GM19324 (cell line): ENCODE data around the gene RNASE9.
"Not testable (repeated sequence)": the region's sequence is repeated elsewhere in the genome, so short reads cannot be mapped to it uniquely, and the experiment has no call there.

Experiments used
- ATAC-seq: cut with Tn5 transposase; IDR thresholded peaks from one replicate; pipeline ENCODE4 v1.9.1; 2021; ENCODE audit warnings: mild to moderate bottlenecking, moderate library complexity; ENCODE audit not compliant: unreplicated experiment, low FRiP score

Gene RNASE9

DNA sequence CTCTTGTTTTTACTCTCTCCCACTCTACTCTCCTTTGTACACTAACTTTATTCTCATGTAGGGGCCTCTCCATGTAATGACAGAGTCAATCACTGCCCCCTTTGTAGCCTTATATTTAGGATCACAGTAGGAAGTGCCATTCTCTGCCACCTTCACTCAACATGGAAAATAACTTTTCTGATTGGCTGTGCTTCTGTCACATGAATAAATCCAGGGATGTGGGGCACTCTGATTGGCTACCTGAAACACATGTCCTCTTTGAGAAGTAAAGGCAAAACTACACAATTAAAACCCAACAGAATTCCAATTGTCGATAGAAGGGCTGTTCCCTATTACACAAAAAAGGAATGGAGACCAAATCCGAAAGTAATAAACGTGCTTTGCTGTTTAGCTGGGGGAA, at the start of gene RNASE9:
TSS of gene RNASE9 (minus strand) at position 87 of the 400 bp plus-strand sequence.
- no peak for ATAC-seq

DNA sequence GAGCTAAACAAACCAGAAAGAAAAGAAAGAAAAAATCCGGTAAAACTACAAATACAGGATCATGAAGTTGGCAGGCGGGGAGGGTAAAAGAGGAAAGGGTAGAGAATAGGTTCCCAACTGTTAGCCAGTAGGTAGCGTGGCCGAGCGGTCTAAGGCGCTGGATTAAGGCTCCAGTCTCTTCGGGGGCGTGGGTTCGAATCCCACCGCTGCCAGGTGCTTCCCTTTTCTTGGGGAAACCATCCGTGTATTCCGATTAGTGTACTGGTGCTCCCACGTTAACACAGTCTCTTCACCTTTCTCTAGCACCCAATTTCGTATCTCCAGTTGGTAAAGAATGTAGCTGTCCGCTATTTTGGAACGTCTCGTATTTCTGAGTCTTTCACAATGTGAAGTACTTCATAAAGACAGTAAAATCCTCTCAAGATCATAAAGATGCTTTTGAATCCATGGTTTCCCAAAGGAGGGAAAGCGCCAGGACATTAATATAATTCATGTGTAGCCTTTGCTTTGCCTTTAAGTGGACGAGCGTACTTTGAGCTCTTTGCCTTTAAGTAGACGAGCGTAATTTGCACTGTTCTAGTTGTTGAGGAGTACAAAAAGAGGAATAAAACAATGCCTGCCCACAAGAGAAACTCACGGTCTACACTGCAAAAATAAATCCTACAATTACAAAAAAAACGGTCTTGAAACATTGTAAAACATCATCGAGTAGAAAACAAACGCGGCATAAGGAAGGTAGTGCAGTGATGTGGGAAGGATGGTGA, 49.3 kb upstream of the RNASE9 start:
- ATAC-seq: no peak

DNA sequence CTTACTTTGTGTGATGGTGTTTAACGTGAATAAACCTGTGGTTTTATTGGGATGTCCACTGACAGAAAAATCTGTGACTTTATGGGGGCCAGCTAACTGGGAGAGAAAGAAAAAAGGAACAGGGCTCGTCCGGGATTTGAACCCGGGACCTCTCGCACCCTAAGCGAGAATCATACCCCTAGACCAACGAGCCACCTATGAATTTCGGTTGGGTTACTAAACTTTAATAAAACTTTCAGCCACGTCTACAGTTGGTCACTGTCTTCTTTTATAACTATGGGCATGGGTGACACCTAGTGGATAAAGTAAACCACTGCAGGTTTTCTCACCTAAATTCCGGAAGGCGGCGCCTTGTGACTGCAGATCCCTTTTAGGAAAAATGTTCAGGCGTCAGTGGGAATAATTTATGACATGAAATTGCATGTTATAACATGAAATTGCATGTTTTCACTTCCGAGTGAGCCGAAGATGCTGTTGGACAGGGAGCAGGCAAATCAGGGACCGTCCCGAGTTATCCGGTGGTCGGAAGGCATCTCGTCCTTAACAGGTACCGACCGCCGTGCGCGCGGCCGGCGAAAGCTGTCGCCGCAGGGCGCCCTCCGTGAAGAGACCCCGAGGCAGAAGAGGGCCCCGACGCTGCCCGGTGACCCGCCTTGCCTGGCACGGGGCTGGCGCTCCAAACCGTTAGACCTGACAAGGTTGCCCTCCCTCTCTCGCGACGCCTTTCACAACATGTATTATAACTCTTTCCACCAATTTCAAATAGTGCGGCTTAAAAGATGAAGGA, 48.6 kb upstream of the RNASE9 start:
- ATAC-seq: peak; percentile 22

DNA sequence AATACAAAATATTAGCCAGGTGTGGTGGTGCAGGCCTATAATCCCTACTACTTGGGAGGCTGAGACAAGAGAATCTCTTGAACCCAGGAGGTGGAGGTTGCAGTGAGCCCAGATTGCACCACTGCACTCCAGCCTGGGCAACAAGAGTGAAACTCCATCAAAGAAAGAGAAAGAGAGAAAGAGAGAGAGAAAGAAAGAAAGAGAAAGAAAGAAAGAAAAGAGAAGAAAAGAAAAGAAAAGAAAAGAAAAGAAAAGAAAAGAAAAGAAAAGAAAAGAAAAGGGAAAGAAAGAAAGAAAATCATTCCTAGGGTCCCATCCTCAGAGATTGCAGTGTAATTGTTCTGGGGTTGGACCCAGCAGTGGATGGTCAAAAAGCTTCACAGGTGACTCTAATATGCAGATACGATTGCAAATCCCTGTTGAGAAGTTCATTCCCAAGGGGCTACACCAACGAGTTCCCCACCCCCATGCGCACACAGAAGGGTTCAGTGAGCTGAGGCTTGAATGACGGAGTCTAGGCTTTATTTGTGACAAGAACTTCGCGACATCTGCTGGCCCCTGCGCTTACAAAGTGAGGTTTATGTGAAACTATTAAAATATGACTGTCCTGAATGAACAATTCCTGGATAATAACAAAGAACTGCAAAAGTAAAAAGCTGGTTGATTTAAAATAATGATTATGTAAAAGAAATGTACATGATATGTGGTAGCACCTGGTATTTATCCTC, 47.7 kb upstream of the RNASE9 start:
- no peak for ATAC-seq

DNA sequence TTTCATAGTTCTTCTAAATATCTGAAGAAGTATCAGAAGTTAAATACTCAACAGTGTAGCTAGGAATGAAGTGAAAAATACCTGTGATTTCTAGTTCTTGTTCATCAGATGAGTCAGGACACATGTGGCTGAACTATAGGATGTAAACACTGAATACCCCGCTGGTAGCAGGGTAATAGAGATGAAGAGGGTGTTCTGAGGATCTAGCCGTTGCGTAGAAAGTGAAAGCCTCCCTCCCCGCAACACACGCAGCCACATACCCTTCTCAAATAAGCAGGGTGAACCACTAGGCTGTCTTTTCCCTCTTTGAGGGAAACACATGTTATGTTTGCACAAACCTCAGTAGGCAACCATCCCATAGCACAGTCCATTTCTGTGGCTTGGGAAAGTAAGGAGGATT, 46.8 kb upstream of the RNASE9 start:
- ATAC-seq: no peak

DNA sequence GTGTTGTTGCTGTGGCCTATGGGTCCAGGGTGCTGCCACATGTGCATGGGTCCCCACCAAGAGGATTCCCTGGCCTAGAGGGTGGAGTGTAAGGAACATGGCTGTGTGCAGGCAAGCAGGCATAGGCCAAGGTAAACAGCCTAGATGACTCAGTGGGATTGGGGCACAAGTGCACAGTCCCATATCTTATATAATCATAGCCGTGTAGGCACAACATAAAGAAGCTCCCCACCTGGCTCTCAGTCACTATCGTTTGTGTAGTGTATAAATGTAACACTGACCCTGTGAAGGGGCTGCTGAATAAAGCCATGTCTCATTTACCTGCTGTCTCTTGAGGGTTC, 46.0 kb upstream of the RNASE9 start:
- ATAC-seq: no peak

DNA sequence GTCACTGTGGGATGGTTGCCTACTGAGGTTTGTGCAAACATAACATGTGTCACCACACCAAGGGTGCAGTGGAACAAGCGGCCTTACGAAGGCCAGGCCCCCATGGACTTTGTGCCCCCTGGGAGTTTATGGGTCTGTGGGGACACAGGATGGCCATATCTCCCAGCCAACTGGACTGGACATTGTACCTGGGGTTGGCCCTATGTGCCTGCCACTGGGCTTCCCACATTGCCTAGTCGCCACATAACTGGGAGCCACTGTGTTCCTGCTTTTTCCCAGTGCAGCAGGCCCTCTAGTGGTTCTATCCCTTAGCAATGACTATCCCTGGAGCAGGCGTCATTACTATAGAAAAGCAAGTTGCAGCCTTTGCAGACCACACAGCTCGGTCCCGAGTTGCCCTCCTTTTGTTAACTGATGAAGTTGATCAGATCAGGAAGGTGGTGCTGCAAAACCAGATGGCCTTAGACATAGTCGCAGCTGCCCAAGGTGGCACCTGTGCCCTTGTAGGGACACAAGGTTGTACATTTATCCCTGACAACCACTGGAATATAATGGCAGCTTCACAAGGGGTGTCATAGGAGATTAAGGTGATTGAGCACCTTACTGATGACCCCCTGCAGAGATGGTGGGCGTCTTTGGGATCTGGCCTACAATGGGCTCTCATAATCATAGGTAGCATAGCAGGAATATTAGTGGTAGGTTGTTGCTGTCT, 45.5 kb upstream of the RNASE9 start:
- no peak for ATAC-seq

DNA sequence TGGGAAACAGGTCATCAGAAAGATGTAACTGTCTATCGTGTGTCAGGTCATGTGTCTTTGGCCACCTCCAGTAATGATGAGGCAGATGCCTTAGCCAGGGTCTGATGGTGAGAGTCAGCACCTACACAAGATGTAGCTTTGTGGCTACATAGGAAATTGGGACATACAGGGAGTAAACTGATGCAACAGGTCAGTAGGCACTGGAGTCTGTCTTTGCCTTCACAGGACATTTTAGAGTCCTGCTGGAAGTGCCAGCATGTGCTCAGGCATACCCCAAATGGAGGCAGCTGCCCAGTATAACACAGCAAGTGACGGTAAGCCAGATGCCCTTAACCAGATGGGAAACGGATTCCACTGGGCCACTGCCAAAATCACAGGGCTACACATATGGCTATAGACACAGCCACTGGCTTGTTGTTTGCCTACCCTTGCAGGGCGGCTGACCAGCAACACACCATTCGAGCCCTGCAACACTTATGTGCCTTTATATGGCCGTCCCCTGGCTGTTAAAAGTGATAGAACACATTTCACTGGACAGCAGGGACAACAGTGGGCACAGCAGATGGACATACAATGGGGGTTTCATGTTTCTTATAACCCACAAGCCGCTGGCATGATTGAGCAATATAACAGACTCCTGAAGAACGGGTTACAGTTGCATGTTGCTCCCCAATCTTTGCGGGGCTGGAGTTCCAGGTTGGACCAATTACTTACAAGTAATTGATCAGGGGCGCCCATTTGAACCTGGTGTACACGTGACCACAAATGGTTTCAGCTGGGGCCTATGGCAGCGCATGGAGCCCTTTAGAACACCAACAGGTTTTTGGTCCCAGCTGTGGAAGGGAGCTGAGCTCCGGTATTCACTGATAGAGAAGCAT, 43.2 kb upstream of the RNASE9 start:
- no peak for ATAC-seq

DNA sequence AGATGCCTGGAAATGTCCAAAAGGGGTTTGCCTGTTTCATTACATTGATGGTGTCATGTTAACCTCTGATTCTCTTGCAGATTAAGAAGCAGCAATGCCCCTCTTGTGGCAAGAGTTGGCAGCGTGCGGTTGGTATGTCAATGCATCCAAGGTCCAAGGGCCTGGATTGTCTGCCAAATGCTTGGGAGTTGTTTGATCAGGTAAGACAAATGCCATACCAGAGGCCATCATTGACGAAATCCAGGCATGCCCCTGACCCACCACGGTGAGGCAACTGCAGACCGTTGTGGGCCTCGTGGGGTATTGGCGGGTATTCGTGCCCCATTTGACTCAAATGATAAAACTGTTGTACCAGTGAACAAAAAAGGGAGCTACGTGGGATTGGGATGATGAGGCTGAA, 41.7 kb upstream of the RNASE9 start:
- no peak for ATAC-seq

DNA sequence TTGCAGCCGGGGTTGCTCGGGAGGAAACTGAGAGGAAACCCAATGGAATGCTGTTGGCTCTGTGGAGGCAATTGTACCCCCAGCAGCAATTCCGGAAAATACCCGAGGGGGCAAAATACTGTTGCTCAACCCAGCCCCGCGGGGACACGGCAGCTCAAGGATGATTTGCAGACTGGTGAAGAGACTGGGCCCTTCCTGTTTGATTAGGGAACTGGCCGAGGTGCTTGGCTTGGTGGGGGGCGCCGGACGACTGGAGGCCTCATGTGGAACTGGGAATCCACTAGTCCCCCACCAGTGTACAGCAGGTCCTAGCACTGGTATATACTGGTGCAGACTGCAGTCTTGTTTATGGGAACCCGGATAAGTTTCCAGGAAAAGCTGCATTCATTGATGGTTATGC, 40.7 kb upstream of the RNASE9 start:
- no peak for ATAC-seq

DNA sequence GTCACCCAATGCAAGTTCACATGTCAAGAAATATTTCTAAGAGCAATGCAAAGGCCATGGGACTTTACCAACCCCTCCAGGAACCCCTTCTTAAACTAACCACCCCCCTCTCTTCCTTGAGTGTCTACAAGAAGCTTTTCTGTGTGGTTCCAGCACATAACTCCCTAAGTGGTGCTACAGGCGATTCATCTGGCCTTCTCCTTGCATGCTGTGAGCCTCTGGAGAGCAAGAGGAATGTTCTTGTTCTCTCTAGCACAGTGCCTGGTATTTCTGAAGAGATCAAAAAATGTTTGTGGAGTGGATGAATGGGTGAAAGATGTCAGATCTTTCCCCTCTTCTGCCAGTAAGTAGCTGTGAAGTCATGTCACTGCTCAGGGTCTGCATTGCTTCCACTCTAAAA, 36.3 kb upstream of the RNASE9 start:
- ATAC-seq: no peak

DNA sequence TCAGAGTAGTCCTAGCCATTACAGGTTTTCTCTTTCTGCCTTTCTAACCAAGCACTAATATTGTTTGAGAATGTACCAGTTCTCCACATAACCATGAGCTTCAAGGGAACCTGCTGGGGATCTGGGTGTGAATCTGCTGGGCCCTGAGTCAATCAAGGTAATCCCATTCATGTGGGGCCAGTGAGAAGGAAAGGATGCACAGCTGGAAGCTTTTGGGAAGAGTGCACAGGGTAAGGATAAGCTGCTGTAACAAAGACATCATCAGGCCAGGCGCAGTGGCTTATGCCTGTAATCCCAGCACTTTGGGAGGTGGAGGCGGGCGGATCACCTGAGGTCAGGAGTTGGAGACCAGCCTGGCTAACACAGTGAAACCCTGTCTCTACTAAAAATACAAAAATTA, 34.9 kb upstream of the RNASE9 start:
- not testable (repeated sequence) for ATAC-seq

DNA sequence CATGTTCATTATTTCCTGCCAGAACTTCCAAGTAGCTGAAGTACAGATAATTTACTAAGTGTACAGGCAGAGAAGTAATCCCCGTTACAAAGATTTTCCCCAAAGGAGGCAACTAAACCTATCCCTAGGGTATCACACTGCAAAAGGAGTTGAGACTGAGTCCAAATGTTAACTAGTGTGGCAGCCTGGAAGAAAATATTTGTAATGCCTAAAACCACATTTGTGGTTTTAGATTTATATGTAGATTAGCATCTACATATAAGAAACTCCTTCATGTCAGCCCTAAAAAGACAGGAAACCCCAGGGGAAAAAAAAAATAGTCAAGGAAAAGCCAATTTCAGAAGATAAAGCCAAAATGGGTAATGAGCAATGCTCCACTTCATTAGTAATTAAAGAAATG, 31.7 kb upstream of the RNASE9 start:
- no peak for ATAC-seq

DNA sequence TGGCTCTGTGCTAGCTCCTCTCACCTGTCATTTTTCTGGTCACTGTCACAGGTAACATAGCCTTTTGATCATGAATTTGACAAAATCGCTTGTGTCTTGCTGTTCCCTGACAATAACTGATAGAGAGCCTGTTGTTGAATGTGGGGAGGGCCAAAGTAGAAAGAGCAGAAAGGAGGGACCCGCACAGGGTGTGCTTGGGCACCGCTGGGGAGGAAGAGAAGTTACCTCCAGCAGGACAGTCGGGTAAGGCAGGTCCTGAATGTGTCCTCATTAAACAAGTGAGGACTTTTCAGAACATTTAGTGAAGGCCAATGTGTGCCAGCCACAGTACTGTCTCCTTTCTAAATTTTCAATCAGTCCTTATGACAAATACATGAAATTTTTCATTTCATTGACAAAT, 30.4 kb upstream of the RNASE9 start, which contains the start of gene RNASE12:
TSS of gene RNASE12 (minus strand) at position 142 of the 400 bp plus-strand sequence. CDS start 653 bp downstream, outside the sequence.
- no peak for ATAC-seq

DNA sequence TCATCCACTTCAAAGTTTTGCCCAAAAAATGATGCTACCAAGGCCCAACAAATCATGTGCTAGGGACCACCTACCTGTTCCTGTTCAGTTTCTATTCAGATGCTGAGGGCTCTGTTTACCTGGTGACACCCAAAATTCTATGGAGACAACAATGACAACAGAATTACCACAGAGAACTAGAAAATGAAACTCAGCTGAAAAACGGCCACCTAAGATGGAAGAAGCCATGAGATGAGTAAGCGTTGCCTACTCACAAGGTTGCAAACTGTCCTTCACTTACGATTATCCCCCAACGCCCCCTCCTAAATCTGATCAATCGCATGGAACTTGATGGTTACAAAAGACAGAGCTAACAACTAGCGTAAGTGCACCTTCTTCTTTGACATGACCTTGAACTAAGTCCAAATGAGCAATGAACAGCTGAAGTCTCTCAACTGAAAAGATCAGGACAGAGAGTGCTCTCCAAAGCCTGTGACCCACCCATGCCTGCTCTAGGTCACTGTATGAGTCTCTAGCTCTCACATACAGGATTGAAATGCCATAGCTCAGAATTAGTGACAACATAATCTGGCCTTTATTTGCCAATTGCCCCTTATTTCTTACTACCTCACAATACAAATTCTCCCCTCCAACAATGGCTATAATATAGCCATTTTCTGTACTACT, 26.8 kb upstream of the RNASE9 start, which contains the start of gene RNASE11:
TSS of gene RNASE11 (minus strand) at position 513 of the 666 bp plus-strand sequence.
- ATAC-seq: no peak

DNA sequence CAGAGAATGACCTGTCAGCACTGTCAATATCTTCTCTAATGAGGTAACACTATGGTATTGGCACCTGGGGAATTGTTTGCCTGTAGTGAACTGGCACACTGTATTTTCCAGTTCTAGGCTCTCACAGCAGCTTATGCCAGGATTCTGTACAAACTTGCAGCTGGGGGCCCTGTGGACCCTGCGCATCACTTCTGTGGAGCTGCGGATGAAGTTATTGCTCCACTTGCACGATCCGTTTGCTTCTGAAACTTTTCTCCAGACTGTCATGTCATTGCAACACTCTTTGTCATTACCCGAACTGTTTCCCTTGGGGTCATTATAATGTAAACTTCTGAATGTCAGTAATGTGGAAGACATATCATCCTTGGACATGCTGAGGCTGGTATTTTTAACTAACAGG, 23.1 kb upstream of the RNASE9 start:
- ATAC-seq: no peak

DNA sequence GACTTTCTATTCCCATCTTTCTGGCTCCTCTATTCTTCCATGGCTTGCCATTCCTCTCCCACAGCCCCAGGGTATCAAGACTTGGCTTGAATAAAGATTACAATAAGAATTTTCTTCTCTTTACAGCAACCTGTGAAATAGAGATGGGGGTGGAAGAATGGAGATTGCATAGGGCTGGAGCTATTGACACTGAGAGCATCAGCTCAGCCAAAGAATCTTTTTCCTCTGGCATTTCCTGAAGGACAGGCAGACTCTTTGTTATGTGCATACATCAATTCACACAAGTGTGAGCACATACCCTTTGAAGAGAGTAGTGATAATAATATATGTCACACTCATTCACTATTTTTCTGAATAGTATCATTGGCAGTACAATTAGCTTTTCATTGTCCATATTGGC, 22.3 kb upstream of the RNASE9 start:
- ATAC-seq: no peak

DNA sequence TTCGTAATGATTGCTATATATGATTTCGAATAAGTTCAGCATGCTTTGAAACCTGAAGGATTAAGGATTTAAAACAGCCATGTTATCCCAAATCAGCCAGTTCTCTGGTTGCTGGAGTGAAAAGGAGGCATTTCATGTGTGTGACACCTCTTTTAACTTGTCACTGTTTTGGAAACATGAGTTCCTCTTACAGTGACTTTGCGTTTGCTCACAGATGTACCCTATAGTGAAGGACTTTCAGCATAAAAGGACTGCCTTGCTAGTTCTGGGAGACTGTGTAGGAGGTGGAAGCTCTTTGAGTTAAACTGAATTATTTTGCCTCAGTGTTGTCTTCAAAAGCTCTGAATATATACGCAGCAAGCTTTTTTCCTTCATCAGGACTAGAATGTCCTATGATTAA, 19.4 kb upstream of the RNASE9 start:
- ATAC-seq: no peak
